K562 (cell line): Measurements from ENCODE around the gene TOR1A. TPM values are rescaled to one million over a fixed set of nuclear protein-coding genes. Genes with fewer than 3 reads are reported as not detected.

Experiments
- ATAC-seq: fragments of 200-7000 bp; cut with Tn5 transposase; 3 replicates; pipeline ENCODE4 v1.9.1; 2020; ENCODE audit warnings: moderate library complexity
- BruUV-seq: library from RNA; stranded (reverse); fragments of 400-500 nt; replicated peaks from 2 replicates; lab custom pipeline; 2021; lab: Mats Ljungman, UMichigan
- CTCF ChIA-PET: fragments of 300-600 bp; formaldehyde crosslinking; extraction: SDS; loops from one replicate; lab custom pipeline; 2021; ENCODE audit warnings: low intra/inter-chr PET ratio; lab: Yijun Ruan, JAX
- POLR2A ChIA-PET: fragments of 300-600, 350-650 bp; sonication (Branson Sonifier 250); formaldehyde crosslinking; extraction: SDS; loops from one replicate; lab custom pipeline; 2021; ENCODE audit warnings: antibody characterized with exemption, inconsistent platforms; lab: Yijun Ruan, JAX
- DNase-seq, 4 experiments: peaks; one replicate each; pipeline versions ENCODE4 v3.0.0 to v3.0.0-alpha.2; 2011 to 2018; ENCODE audit warnings: low spot score in 3 of 4, mixed read lengths in 3 of 4; ENCODE audit errors: extremely low read depth in 1 of 4
- FAIRE-seq: peaks from 2 replicates; lab custom pipeline; 2011; peaks lifted over from hg19 to GRCh38; lab: Jason Lieb, UNC
- H2AFZ ChIP-seq: 2 replicates; pipeline ENCODE4 v1.6.0; 2011; ENCODE audit warnings: low read depth, low read length, control low read depth, inconsistent platforms
- H3K27ac ChIP-seq: fragments of 200-600 bp; 3 replicates; pipeline ENCODE4 v1.8.0; 2011; ENCODE audit warnings: low read depth, mild to moderate bottlenecking, control low read depth, inconsistent platforms, low read length, moderate library complexity, mixed read lengths; ENCODE audit errors: extremely low read depth
- H3K27me3 ChIP-seq, 2 experiments: fragments of 300-600 bp in 1 of 2; 2 replicates in 1 of 2; 3 replicates in 1 of 2; pipeline versions ENCODE4 v1.6.0 to v1.8.0; 2011; ENCODE audit warnings: inconsistent platforms in 2 of 2, low read length in 2 of 2, mild to moderate bottlenecking in 1 of 2, mixed read lengths in 1 of 2, moderate library complexity in 1 of 2; ENCODE audit not compliant: control insufficient read depth in 2 of 2, insufficient read depth in 2 of 2
- H3K36me3 ChIP-seq: fragments of 300-600 bp; 3 replicates; pipeline ENCODE4 v1.8.0; 2011; ENCODE audit warnings: mild to moderate bottlenecking, low read length, inconsistent platforms; ENCODE audit not compliant: control insufficient read depth, insufficient read depth
- H3K4me1 ChIP-seq, 2 experiments: fragments of 200-600 bp in 1 of 2; replicated peaks in 1 of 2; 2 replicates in 1 of 2; 3 replicates in 1 of 2; pipeline versions ENCODE4 v1.5.1 to v1.8.0; 2011; ENCODE audit warnings: inconsistent platforms in 2 of 2, low read length in 2 of 2, mild to moderate bottlenecking in 1 of 2, mixed read lengths in 1 of 2, moderate library complexity in 1 of 2; ENCODE audit not compliant: control insufficient read depth in 2 of 2, insufficient read depth in 2 of 2
- H3K4me2 ChIP-seq: 2 replicates; pipeline ENCODE4 v1.6.1; 2011; ENCODE audit warnings: low read length, control low read depth, inconsistent platforms, mixed read lengths; ENCODE audit not compliant: insufficient read depth
- H3K4me3 ChIP-seq: fragments of 200-600 bp; sonication (generic), shearing (Covaris generic); 2 replicates; pipeline ENCODE4 v1.5.1; 2016; ENCODE audit warnings: control low read depth, inconsistent platforms
- H3K79me2 ChIP-seq: fragments of 200-600 bp; 3 replicates; pipeline ENCODE4 v1.8.0; 2011; ENCODE audit warnings: low read length, inconsistent platforms; ENCODE audit not compliant: control insufficient read depth, insufficient read depth
- H3K9ac ChIP-seq, 2 experiments: 2 replicates each; pipeline versions ENCODE4 v1.6.0 to v1.6.1; 2011; ENCODE audit warnings: low read depth in 2 of 2, low read length in 2 of 2, control low read depth in 1 of 2, inconsistent platforms in 1 of 2, mild to moderate bottlenecking in 1 of 2, mixed read lengths in 1 of 2; ENCODE audit not compliant: insufficient read depth in 1 of 2
- H3K9me1 ChIP-seq: one replicate; pipeline ENCODE4 v1.6.0; 2011; ENCODE audit warnings: inconsistent platforms, mild to moderate bottlenecking, low read length, moderate library complexity; ENCODE audit not compliant: control insufficient read depth, insufficient read depth
- H3K9me3 ChIP-seq: replicated peaks from 2 replicates; pipeline ENCODE4 v1.5.1; 2011; ENCODE audit warnings: low read depth, low read length, inconsistent platforms; ENCODE audit not compliant: control insufficient read depth, insufficient read depth
- H4K20me1 ChIP-seq: replicated peaks from 2 replicates; pipeline ENCODE4 v1.6.1; 2011; ENCODE audit warnings: low read length, inconsistent platforms, mixed read lengths; ENCODE audit not compliant: control insufficient read depth, insufficient read depth
- CBFA2T2 ChIP-seq: fragments of 450-650 bp; conservative IDR thresholded peaks from 2 replicates; pipeline ENCODE4 v1.6.1; 2017; ENCODE audit warnings: mild to moderate bottlenecking
- CEBPB ChIP-seq: fragments of 450-650 bp; IDR thresholded peaks from 2 replicates; pipeline ENCODE4 v1.6.1; 2016; ENCODE audit warnings: missing genetic modification characterization, missing compliant biosample characterization
- GMEB1 ChIP-seq: fragments of 250-450 bp; sonication (Bioruptor Pico); IDR thresholded peaks from 2 replicates; pipeline ENCODE4 v1.4.0; 2020; ENCODE audit warnings: mild to moderate bottlenecking
- PRMT5 ChIP-seq: sonication (generic); formaldehyde crosslinking; IDR thresholded peaks from 2 replicates; pipeline ENCODE4 v1.5.0; 2020; ENCODE audit warnings: missing genetic modification reagents
- PURB ChIP-seq: sonication (generic); formaldehyde crosslinking; IDR thresholded peaks from 2 replicates; pipeline ENCODE4 v1.9.0; 2021; ENCODE audit warnings: low read depth, mild to moderate bottlenecking, missing genetic modification reagents
- RBM25 ChIP-seq: fragments of 200-400 bp; formaldehyde crosslinking; IDR thresholded peaks from 2 replicates; pipeline ENCODE4 v1.6.1; 2018; ENCODE audit warnings: low read length, low read depth, moderate library complexity; ENCODE audit not compliant: severe bottlenecking
- RFX7 ChIP-seq: fragments of 250-450 bp; sonication (Bioruptor Pico); IDR thresholded peaks from 2 replicates; pipeline ENCODE4 v1.5.1; 2021; ENCODE audit warnings: mild to moderate bottlenecking
- ZNF444 ChIP-seq: fragments of 250-450 bp; sonication (Bioruptor Pico); IDR thresholded peaks from 2 replicates; pipeline ENCODE4 v1.4.0; 2020; ENCODE audit warnings: mild to moderate bottlenecking, moderate library complexity
- WGBS: fragments of 100-300 bp; shearing (Covaris generic); methylation state at CpG from one replicate; pipeline ENCODE4 v1.1.6; 2016; ENCODE audit warnings: low coverage, mixed read lengths; ENCODE audit not compliant: insufficient coverage; ENCODE audit errors: missing lambda C conversion rate; 5-methylcytosine and 5-hydroxymethylcytosine counted together
- in situ Hi-C: fragments of 300-500 bp; cut with MboI; formaldehyde crosslinking; loops from 4 replicates; pipeline ENCODE4 v1.15.0; 2018; ENCODE audit warnings: inconsistent platforms, mixed read lengths
- intact Hi-C: fragments of 100-400 bp; cut with micrococcal nuclease; formaldehyde crosslinking; loops from 2 replicates; pipeline ENCODE4 v1.14.2; 2022
- polyA plus RNA-seq, 8 experiments: library from polyadenylated mRNA; depleted of rRNA in 4 of 8; stranded (reverse) in 5 of 8; unstranded in 3 of 8; fragments of >200 nt; fragmentation: Nextera tagmentation in 2 of 8; fragmentation: Illumina TruSeq in 1 of 8; extraction: Ambion mirVana in 2 of 8; extraction: Trizol in 1 of 8; gene quantifications; 2 replicates each; pipeline versions ENCODE4 v1.2.1 to v1.2.3, GENCODE V29; 2011 to 2014; ENCODE audit warnings: inconsistent platforms in 1 of 8, missing spikeins in 1 of 8
- total RNA-seq, 7 experiments: library from RNA; depleted of rRNA in 6 of 7; stranded (reverse); fragments of >200 nt in 6 of 7; fragmentation: Illumina TruSeq in 2 of 7; extraction: Trizol in 2 of 7; gene quantifications; 2 replicates each; pipeline versions ENCODE4 v1.2.1 to v1.2.3, GENCODE V29; 2011 to 2021; ENCODE audit warnings: low replicate concordance in 1 of 7
- TF ChIP-seq, protein P1 (sequence below): fragments of 450-650 bp; IDR thresholded peaks from 2 replicates; pipeline ENCODE4 v1.6.1; 2016
- TF ChIP-seq, protein P2 (sequence below), 2 experiments: fragments of 450-650 bp; IDR thresholded peaks; 2 replicates each; pipeline ENCODE4 v1.6.1; 2016
- TF ChIP-seq, protein P3 (sequence below): fragments of 450-650 bp; IDR thresholded peaks from 2 replicates; pipeline ENCODE4 v1.6.1; 2016; ENCODE audit warnings: low read depth

The TOR1A gene
- total and polyA plus RNA-seq, 9 of the 15 experiments (the other 6 are each of a cell fraction or from before 2014, with no cell fraction given) = 4.5 to 85.8 (median 51.3) TPM

GRCh38 chr9:129852579-129852978, 28.6 kb upstream of the TOR1A start:
- H3K36me3 ChIP-seq = peaks cover 83% of the 10 kb centered on the region
- 67% methylated on average over 5 of the region's 5 CpGs for WGBS
- POLR2A ChIA-PET = interaction anchor here (1.9 to 7.5 kb wide), 4 partner anchors 8 to 16 kb away, joined by 5 to 91 read pairs (median 9); no protein-coding TSS in a partner anchor

More at GRCh38 chr9:129852579-129852978, 28.6 kb upstream of the TOR1A start:
- H3K79me2 ChIP-seq = peaks cover 11% of the 10 kb centered on the region; the same call in 2 of the 3 replicates
- H4K20me1 ChIP-seq = no peaks in the 10 kb centered on the region
- in situ Hi-C loops (no loop called here), intact Hi-C loops (no loop called here)
- H3K4me1 ChIP-seq = peaks cover 14 to 18% of the 10 kb centered on the region in 2 experiments; a peak in 4 of 5 replicates
- TF ChIP-seq RFX7 (CRISPR knock-in tag) = no peak
- TF ChIP-seq RBM25 = no peak
- TF ChIP-seq, protein P1, sequence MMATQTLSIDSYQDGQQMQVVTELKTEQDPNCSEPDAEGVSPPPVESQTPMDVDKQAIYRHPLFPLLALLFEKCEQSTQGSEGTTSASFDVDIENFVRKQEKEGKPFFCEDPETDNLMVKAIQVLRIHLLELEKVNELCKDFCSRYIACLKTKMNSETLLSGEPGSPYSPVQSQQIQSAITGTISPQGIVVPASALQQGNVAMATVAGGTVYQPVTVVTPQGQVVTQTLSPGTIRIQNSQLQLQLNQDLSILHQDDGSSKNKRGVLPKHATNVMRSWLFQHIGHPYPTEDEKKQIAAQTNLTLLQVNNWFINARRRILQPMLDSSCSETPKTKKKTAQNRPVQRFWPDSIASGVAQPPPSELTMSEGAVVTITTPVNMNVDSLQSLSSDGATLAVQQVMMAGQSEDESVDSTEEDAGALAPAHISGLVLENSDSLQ = no peak
- no peak for TF ChIP-seq PRMT5 (CRISPR knock-in tag)
- TF ChIP-seq, protein P2, sequence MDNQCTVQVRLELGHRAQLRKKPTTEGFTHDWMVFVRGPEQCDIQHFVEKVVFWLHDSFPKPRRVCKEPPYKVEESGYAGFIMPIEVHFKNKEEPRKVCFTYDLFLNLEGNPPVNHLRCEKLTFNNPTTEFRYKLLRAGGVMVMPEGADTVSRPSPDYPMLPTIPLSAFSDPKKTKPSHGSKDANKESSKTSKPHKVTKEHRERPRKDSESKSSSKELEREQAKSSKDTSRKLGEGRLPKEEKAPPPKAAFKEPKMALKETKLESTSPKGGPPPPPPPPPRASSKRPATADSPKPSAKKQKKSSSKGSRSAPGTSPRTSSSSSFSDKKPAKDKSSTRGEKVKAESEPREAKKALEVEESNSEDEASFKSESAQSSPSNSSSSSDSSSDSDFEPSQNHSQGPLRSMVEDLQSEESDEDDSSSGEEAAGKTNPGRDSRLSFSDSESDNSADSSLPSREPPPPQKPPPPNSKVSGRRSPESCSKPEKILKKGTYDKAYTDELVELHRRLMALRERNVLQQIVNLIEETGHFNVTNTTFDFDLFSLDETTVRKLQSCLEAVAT (IDR thresholded peaks at IDR 0.05) = no peak
- no peak for TF ChIP-seq ZNF444 (CRISPR knock-in tag)
- TF ChIP-seq CEBPB = no peak
- no peak for TF ChIP-seq PURB (CRISPR knock-in tag)
- TF ChIP-seq GMEB1 = no peak
- no peak for TF ChIP-seq CBFA2T2
- TF ChIP-seq, protein P3, sequence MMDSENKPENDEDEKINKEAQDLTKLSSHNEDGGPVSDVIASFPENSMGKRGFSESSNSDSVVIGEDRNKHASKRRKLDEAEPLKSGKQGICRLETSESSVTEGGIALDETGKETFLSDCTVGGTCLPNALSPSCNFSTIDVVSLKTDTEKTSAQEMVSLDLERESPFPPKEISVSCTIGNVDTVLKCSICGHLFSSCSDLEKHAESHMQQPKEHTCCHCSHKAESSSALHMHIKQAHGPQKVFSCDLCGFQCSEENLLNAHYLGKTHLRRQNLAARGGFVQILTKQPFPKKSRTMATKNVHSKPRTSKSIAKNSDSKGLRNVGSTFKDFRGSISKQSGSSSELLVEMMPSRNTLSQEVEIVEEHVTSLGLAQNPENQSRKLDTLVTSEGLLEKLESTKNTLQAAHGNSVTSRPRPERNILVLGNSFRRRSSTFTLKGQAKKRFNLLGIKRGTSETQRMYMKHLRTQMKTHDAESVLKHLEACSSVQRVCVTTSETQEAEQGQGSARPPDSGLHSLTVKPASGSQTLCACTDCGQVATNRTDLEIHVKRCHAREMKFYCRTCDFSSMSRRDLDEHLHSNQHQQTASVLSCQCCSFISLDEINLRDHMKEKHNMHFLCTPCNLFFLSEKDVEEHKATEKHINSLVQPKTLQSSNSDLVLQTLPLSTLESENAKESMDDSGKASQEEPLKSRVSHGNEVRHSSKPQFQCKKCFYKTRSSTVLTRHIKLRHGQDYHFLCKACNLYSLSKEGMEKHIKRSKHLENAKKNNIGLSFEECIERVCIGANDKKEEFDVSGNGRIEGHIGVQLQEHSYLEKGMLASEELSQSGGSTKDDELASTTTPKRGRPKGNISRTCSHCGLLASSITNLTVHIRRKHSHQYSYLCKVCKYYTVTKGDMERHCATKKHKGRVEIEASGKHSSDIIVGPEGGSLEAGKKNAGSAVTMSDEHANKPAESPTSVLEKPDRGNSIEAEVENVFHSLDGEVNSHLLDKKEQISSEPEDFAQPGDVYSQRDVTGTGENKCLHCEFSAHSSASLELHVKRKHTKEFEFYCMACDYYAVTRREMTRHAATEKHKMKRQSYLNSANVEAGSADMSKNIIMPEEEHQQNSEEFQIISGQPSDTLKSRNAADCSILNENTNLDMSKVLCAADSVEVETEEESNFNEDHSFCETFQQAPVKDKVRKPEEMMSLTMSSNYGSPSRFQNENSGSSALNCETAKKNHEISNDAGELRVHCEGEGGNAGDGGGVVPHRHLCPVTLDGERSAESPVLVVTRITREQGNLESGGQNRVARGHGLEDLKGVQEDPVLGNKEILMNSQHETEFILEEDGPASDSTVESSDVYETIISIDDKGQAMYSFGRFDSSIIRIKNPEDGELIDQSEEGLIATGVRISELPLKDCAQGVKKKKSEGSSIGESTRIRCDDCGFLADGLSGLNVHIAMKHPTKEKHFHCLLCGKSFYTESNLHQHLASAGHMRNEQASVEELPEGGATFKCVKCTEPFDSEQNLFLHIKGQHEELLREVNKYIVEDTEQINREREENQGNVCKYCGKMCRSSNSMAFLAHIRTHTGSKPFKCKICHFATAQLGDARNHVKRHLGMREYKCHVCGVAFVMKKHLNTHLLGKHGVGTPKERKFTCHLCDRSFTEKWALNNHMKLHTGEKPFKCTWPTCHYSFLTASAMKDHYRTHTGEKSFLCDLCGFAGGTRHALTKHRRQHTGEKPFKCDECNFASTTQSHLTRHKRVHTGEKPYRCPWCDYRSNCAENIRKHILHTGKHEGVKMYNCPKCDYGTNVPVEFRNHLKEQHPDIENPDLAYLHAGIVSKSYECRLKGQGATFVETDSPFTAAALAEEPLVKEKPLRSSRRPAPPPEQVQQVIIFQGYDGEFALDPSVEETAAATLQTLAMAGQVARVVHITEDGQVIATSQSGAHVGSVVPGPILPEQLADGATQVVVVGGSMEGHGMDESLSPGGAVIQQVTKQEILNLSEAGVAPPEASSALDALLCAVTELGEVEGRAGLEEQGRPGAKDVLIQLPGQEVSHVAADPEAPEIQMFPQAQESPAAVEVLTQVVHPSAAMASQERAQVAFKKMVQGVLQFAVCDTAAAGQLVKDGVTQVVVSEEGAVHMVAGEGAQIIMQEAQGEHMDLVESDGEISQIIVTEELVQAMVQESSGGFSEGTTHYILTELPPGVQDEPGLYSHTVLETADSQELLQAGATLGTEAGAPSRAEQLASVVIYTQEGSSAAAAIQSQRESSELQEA = no peak
- TF ChIP-seq, all 486 proteins: peak for 0
- Histone ChIP-seq H2AFZ (no peak overlapping the region), H3K27ac (no peak overlapping the region), H3K9me1 (no peaks in the 10 kb centered on the region), H3K4me3 (no peak overlapping the region), H3K9ac (no peak overlapping the region; a peak in 1 of 4 replicates), H3K9me3 (no peaks in the 10 kb centered on the region), H3K27me3 (no peaks in the 10 kb centered on the region), H3K4me2 (no peak overlapping the region)
- CTCF ChIA-PET = no interaction called here
- BruUV-seq = no TSS peak
- FAIRE-seq (no peak), ATAC-seq (no peak), DNase-seq (no peak)
